Measurements from ENCODE around the gene MRPL38. TPM values are rescaled to one million over a fixed set of nuclear protein-coding genes. Genes with fewer than 3 reads are reported as not detected.

Gene MRPL38
- total and polyA plus RNA-seq, 2 of the 8 experiments (the other 6 are each of a cell fraction or from before 2014, with no cell fraction given), result 78.4 to 125 TPM

DNA sequence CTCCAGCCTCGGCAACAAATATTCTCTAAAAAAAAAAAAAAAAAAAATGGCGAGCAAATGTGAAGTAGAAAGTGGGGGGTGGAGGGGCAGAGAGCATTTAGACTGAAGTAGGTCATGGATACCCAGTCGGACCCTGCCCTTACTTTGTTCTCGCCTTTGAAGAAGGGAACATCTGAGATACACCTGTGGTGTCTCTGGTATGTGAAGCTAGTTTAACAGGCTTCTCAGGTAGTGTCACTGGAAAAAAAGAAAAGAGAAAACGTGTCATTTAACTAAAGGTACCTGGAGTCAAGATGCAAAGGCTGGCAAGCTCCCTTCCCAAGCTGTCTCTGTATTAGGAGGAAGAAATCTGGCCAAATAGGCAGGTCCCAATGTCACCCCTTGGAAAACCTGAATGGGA is 28.2 kb upstream of the MRPL38 start:
- no peak overlapping the region for H4K91ac ChIP-seq (replicated peaks; ENCODE audit: insufficient read length, low read length)
- no peak overlapping the region for H3K4ac ChIP-seq (replicated peaks; ENCODE audit: insufficient read length, low read depth, low read length)
- no peaks in the 10 kb centered on the region for H3K27me3 ChIP-seq (replicated peaks in 1 of 4; ENCODE audit: control insufficient read depth in 3 of 4, extremely low read depth in 1 of 4, insufficient read depth in 3 of 4, low read length in 3 of 4)
- no peak for DNase-seq (ENCODE audit: low read depth in 1 of 2, low spot score in 2 of 2)
- no peaks in the 10 kb centered on the region for H4K20me1 ChIP-seq (replicated peaks in 1 of 2; ENCODE audit: control insufficient read depth in 1 of 2, insufficient read depth in 2 of 2, low read length in 2 of 2)
- no peak for FAIRE-seq
- no peak overlapping the region for H2BK12ac ChIP-seq (ENCODE audit: low read depth, low read length)
- no peak overlapping the region for H2AFZ ChIP-seq (ENCODE audit: low read length)
- no peak overlapping the region for H2BK15ac ChIP-seq (ENCODE audit: low read length)
- no peak overlapping the region for H3K27ac ChIP-seq (ENCODE audit: low read depth, low read length)
- no peak overlapping the region for H3K9ac ChIP-seq (replicated peaks in 1 of 4; ENCODE audit: extremely low read depth in 1 of 4, low read depth in 3 of 4, low read length in 3 of 4)
- WGBS, 2 experiments (ENCODE audit: extremely low coverage in 1 of 2, insufficient coverage in 1 of 2, insufficient read length in 1 of 2, insufficient replicate concordance in 2 of 2, low coverage in 1 of 2, low lambda C conversion rate in 2 of 2, missing lambda C conversion rate in 1 of 2), result 82% methylated on average over 4 of the region's 5 CpGs; no CpG with 5 or more reads in 1 of the 2 experiments
- no peak overlapping the region for H3K14ac ChIP-seq (ENCODE audit: insufficient read length)
- no peaks in the 10 kb centered on the region for H3K23me2 ChIP-seq (ENCODE audit: low read depth, low read length)
- POLR2A ChIA-PET (ENCODE audit: partially characterized antibody), result interaction anchor here (0.5 to 0.6 kb wide), 2 partner anchors 10 to 32 kb away, joined by 4 read pairs; no protein-coding TSS in a partner anchor
- no peak overlapping the region for H3K56ac ChIP-seq (replicated peaks; ENCODE audit: insufficient read length, low read depth, low read length)
- H2BK120ac ChIP-seq (replicated peaks; ENCODE audit: low read depth, low read length), result no peak overlapping the region
- no peak overlapping the region for H3K18ac ChIP-seq (ENCODE audit: extremely low read depth, low read length)
- no peak overlapping the region for H2BK20ac ChIP-seq (ENCODE audit: low read length)
- CTCF ChIA-PET (ENCODE audit: partially characterized antibody), result interaction anchor here (1.4 to 51.3 kb wide), 2 partner anchors 46 to 76 kb away, joined by 4 to 885 read pairs; partner anchors contain the start of genes ACOX1, CDK3 and TEN1
- no peak overlapping the region for H2AK5ac ChIP-seq (ENCODE audit: low read depth, low read length)
- H4K8ac ChIP-seq (ENCODE audit: extremely low read depth, insufficient read depth, low read length), result no peak overlapping the region
- no peaks in the 10 kb centered on the region for H3K79me1 ChIP-seq (ENCODE audit: low read depth, low read length)
- H3K79me2 ChIP-seq (ENCODE audit: control insufficient read depth in 1 of 2, insufficient read depth in 2 of 2, low read length in 2 of 2), result no peaks in the 10 kb centered on the region
- H3K9me3 ChIP-seq (ENCODE audit: insufficient read depth in 2 of 2, low read depth in 1 of 2, low read length in 1 of 2), result no peaks in the 10 kb centered on the region
- H4K5ac ChIP-seq (ENCODE audit: insufficient read length, low read depth, low read length), result no peak overlapping the region
- no peak overlapping the region for H3K4me2 ChIP-seq (ENCODE audit: insufficient read depth in 1 of 2, low read depth in 2 of 2, low read length in 2 of 2)
- H3K23ac ChIP-seq (ENCODE audit: insufficient read length), result no peak overlapping the region
- H3K4me3 ChIP-seq (ENCODE audit: extremely low read depth in 1 of 4, insufficient read depth in 2 of 4, low read depth in 3 of 4, low read length in 4 of 4), result no peak overlapping the region
- no peak overlapping the region for H2BK5ac ChIP-seq (ENCODE audit: low read depth, low read length)
- H3K36me3 ChIP-seq (ENCODE audit: control insufficient read depth in 2 of 4, insufficient read depth in 4 of 4, low read length in 3 of 4), result peaks cover 0 to 6% (median 0%) of the 10 kb centered on the region in 4 experiments; a peak in 2 of 8 replicates
- H3K4me1 ChIP-seq (replicated peaks in 1 of 4; ENCODE audit: control insufficient read depth in 3 of 4, insufficient read depth in 4 of 4, low read length in 3 of 4), result no peaks in the 10 kb centered on the region
- TF ChIP-seq CHD2 (IDR thresholded peaks at IDR 0.05; ENCODE audit: low read length), result no peak
- no peak for TF ChIP-seq JUN (IDR thresholded peaks at IDR 0.05; ENCODE audit: low read depth, low read length)
- TF ChIP-seq RNF2 (IDR thresholded peaks at IDR 0.05; ENCODE audit: borderline replicate concordance, low read depth, low read length, missing control alignments, poor library complexity, severe bottlenecking), result no peak
- TF ChIP-seq SIN3A (conservative IDR thresholded peaks at IDR 0.05 in 1 of 2, IDR thresholded peaks at IDR 0.05 in 1 of 2; ENCODE audit: low read depth in 1 of 2, low read length in 2 of 2), result no peak
- TF ChIP-seq TEAD4 (IDR thresholded peaks at IDR 0.05; ENCODE audit: low read depth, low read length), result no peak
- TF ChIP-seq RFX5 (IDR thresholded peaks at IDR 0.05; ENCODE audit: borderline replicate concordance, low read depth, low read length), result no peak
- TF ChIP-seq HDAC2 (IDR thresholded peaks at IDR 0.05; ENCODE audit: borderline replicate concordance in 1 of 2, low read depth in 2 of 2, low read length in 2 of 2), result no peak
- TF ChIP-seq, protein P1, sequence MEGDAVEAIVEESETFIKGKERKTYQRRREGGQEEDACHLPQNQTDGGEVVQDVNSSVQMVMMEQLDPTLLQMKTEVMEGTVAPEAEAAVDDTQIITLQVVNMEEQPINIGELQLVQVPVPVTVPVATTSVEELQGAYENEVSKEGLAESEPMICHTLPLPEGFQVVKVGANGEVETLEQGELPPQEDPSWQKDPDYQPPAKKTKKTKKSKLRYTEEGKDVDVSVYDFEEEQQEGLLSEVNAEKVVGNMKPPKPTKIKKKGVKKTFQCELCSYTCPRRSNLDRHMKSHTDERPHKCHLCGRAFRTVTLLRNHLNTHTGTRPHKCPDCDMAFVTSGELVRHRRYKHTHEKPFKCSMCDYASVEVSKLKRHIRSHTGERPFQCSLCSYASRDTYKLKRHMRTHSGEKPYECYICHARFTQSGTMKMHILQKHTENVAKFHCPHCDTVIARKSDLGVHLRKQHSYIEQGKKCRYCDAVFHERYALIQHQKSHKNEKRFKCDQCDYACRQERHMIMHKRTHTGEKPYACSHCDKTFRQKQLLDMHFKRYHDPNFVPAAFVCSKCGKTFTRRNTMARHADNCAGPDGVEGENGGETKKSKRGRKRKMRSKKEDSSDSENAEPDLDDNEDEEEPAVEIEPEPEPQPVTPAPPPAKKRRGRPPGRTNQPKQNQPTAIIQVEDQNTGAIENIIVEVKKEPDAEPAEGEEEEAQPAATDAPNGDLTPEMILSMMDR (IDR thresholded peaks at IDR 0.05; ENCODE audit: control extremely low read depth in 1 of 3, insufficient read depth in 1 of 3, low read depth in 1 of 3, low read length in 3 of 3), result no peak
- no peak for TF ChIP-seq GABPA (IDR thresholded peaks at IDR 0.05; ENCODE audit: borderline replicate concordance, insufficient read depth, low read length)
- TF ChIP-seq MAFK (IDR thresholded peaks at IDR 0.05; ENCODE audit: low read depth, low read length), result no peak
- TF ChIP-seq POLR2AphosphoS5 (IDR thresholded peaks at IDR 0.05; ENCODE audit: low read depth, low read length), result no peak
